GM12801 (cell line): Measurements from ENCODE around the gene SIX3.

Experiments
- CTCF ChIP-seq: IDR thresholded peaks from one replicate; pipeline ENCODE4 v1.5.1; 2011; ENCODE audit warnings: control low read depth; ENCODE audit not compliant: insufficient read length; ENCODE audit errors: extremely low read depth

Gene SIX3

GRCh38 chr2:44936275-44936674 lies 5.2 kb upstream of the SIX3 start:
- TF ChIP-seq CTCF, result no peak

GRCh38 chr2:44936715-44937687 lies 4.5 kb upstream of the SIX3 start:
- TF ChIP-seq CTCF, result no peak

DNA sequence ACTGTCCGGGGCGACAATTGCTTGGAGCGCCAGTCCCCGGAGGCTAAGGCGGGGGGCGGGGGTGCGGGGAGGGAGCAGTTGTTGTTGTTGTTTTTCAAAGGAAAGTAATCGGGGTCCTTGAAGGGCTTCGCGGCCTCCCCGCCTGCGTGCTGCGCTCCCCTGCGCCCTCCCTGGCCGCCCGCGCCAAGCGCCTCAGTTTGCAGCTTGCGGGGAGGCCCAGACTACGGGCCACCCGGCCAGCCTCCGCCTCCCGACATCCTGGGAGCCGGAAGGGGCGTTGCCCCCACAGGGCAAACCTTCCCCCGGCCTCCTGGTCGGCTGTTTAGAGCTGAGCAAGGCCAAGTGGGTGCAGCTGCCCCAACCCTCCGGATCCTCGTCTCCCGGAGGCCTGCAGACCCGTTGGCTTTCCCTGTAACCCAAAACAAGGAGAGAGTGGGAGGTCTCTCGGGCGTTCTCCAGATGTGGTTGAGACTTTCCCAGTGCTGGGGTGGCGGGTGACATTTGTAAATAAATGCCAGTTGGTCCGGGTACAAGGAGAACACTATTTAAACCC lies 3.7 kb upstream of the SIX3 start:
- no peak for TF ChIP-seq CTCF

GRCh38 chr2:44938287-44939105 lies 3.0 kb upstream of the SIX3 start:
- no peak for TF ChIP-seq CTCF

DNA sequence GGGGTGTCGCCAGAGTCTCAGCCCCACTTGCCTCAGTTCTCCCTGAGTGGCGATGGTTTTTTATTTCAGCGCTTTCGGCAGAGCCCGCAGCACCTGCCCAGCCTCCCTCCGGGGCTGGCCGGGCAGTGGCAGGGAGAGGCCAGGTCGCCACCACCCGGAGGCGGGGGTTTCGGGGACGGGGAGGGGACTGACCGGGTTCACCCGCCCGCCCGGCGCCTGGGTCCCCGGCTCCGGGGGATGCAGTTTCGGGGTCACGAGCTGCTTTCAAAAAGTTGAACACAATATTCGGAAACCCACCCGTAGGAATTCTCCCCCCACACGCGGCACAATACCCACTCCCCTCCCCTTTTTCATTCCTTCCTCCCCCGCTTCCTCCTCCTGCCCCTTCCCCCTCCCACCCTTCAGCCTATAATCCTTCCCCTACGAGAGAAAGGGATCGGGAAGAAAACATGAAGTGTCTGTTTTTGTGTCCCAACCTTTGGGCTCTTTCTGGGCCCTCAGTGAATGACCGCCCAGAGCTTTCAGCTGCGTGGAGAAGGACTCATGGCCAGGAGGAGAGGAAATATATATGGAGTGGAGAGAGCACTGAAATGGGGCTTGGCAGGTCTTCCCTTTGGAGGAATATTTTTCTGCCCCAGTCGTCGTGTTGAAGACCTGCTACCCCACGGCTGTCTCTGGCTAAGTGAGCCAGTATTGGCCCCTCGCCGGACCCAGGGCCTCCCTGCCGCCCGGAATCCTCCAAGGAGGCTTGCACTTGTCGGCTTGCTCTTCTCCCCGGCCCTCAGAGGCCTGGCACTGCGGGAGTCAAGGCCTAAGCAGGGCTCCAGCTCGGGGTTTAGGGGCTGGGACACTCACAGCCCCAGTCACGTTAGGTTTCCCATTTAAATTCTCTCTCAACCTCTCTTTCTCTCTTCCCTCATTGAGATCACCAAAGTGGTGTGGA lies 2.1 kb upstream of the SIX3 start:
- no peak for TF ChIP-seq CTCF

GRCh38 chr2:44940049-44940494 lies 1.4 kb upstream of the SIX3 start:
- TF ChIP-seq CTCF, result no peak
